Measurements from ENCODE around the gene KCNIP3. TPM values are rescaled to one million over a fixed set of nuclear protein-coding genes. Genes with fewer than 3 reads are reported as not detected.

Gene KCNIP3
- total RNA-seq, 1 experiment from 2014 or later: 19.1 TPM

- Histone ChIP-seq H3K4me1 (ENCODE audit: insufficient read depth, low read length) (peaks cover 53% of the 10 kb centered on the region), H3K27ac (ENCODE audit: low read length) (peak overlapping the region; percentile 81)
Measured at GRCh38 chr2:95278051-95278471, 19.1 kb upstream of the KCNIP3 start.

GRCh38 chr2:95278637-95279225 lies 18.4 kb upstream of the KCNIP3 start:
- Histone ChIP-seq H3K27me3 (ENCODE audit: low read length) (no peaks in the 10 kb centered on the region), H3K79me2 (ENCODE audit: low read length) (peaks cover 49% of the 10 kb centered on the region), H3K36me3 (ENCODE audit: low read depth, low read length) (peaks cover 38% of the 10 kb centered on the region), H3K4me1 (ENCODE audit: insufficient read depth, low read length) (peaks cover 50% of the 10 kb centered on the region), H3K9ac (ENCODE audit: low read length) (peak overlapping the region; percentile 43; the same call in 1 of the 2 replicates), H3K9me2 (replicated peaks; ENCODE audit: low read length) (no peaks in the 10 kb centered on the region), H3K9me3 (ENCODE audit: low read length) (no peaks in the 10 kb centered on the region), H3F3A (ENCODE audit: low read length, unreplicated experiment) (no peaks in the 10 kb centered on the region), H2AFZ (ENCODE audit: low read length) (no peak overlapping the region), H3K4me2 (ENCODE audit: low read length) (peak overlapping the region; percentile 87), H4K20me1 (ENCODE audit: low read length) (no peaks in the 10 kb centered on the region), H3K4me3 (ENCODE audit: low read length) (peak overlapping the region; percentile 36), H3K27ac (ENCODE audit: low read length) (peak overlapping the region; percentile 81)
- DNase-seq (no peak), ATAC-seq (no peak)
- ChIA-PET CTCF (interaction anchor here (0.5 to 0.8 kb wide), 4 partner anchors 14 to 1154 kb away, joined by 3 to 5 read pairs (median 3); no protein-coding TSS in a partner anchor), POLR2A (ENCODE audit: unreplicated experiment) (interaction anchor here (0.6 kb wide), 1 partner anchor 1230 kb away, joined by 3 read pairs; no protein-coding TSS in a partner anchor)
- TF ChIP-seq EZH2 (IDR thresholded peaks at IDR 0.05; ENCODE audit: low read length, unreplicated experiment) (no peak), EZH2phosphoT487 (IDR thresholded peaks at IDR 0.05; ENCODE audit: borderline replicate concordance, low read length) (no peak), CTCF (conservative IDR thresholded peaks at IDR 0.05; ENCODE audit: low read depth, low read length) (no peak)
- BruUV-seq (replicated peaks): no TSS peak
- intact Hi-C loops (cut with micrococcal nuclease): loop anchor here (1.0 to 2.0 kb wide), 2 partner anchors 14 to 37 kb away; no protein-coding TSS in a partner anchor

More at GRCh38 chr2:95278051-95278471, 19.1 kb upstream of the KCNIP3 start:
- DNase-seq: peak; percentile 94
- intact Hi-C loops (cut with micrococcal nuclease): loop anchor here (1.0 to 2.0 kb wide), 2 partner anchors 15 to 37 kb away; no protein-coding TSS in a partner anchor
- no peak overlapping the region for H2AFZ ChIP-seq (ENCODE audit: low read length)
- CTCF ChIA-PET: interaction anchor here (0.5 to 1.0 kb wide), 6 partner anchors 15 to 1155 kb away, joined by 3 to 8 read pairs (median 4); no protein-coding TSS in a partner anchor
- peak; percentile 82 for ATAC-seq
- BruUV-seq (replicated peaks): no TSS peak
- POLR2A ChIA-PET (ENCODE audit: unreplicated experiment): interaction anchor here (0.6 kb wide), 1 partner anchor 1231 kb away, joined by 3 read pairs; no protein-coding TSS in a partner anchor
- TF ChIP-seq EZH2phosphoT487 (IDR thresholded peaks at IDR 0.05; ENCODE audit: borderline replicate concordance, low read length): no peak
- TF ChIP-seq CTCF (conservative IDR thresholded peaks at IDR 0.05; ENCODE audit: low read depth, low read length): no peak
- no peak for TF ChIP-seq EZH2 (IDR thresholded peaks at IDR 0.05; ENCODE audit: low read length, unreplicated experiment)
- no peaks in the 10 kb centered on the region for H4K20me1 ChIP-seq (ENCODE audit: low read length)
- no peaks in the 10 kb centered on the region for H3F3A ChIP-seq (ENCODE audit: low read length, unreplicated experiment)
- H3K9ac ChIP-seq (ENCODE audit: low read length): peak overlapping the region; percentile 53
- H3K9me2 ChIP-seq (replicated peaks; ENCODE audit: low read length): no peaks in the 10 kb centered on the region
- H3K79me2 ChIP-seq (ENCODE audit: low read length): peaks cover 49% of the 10 kb centered on the region
- H3K4me2 ChIP-seq (ENCODE audit: low read length): peak overlapping the region; percentile 87
- H3K4me3 ChIP-seq (ENCODE audit: low read length): peak overlapping the region; percentile 36
- H3K36me3 ChIP-seq (ENCODE audit: low read depth, low read length): peaks cover 31% of the 10 kb centered on the region
- H3K9me3 ChIP-seq (ENCODE audit: low read length): no peaks in the 10 kb centered on the region
- H3K27me3 ChIP-seq (ENCODE audit: low read length): no peaks in the 10 kb centered on the region
